ENCODE measurements around the gene GSG1L. TPM values are rescaled to one million over a fixed set of nuclear protein-coding genes. Genes with fewer than 3 reads are reported as not detected.

GSG1L gene
- polyA plus RNA-seq, 3 donors: not detected

DNA sequence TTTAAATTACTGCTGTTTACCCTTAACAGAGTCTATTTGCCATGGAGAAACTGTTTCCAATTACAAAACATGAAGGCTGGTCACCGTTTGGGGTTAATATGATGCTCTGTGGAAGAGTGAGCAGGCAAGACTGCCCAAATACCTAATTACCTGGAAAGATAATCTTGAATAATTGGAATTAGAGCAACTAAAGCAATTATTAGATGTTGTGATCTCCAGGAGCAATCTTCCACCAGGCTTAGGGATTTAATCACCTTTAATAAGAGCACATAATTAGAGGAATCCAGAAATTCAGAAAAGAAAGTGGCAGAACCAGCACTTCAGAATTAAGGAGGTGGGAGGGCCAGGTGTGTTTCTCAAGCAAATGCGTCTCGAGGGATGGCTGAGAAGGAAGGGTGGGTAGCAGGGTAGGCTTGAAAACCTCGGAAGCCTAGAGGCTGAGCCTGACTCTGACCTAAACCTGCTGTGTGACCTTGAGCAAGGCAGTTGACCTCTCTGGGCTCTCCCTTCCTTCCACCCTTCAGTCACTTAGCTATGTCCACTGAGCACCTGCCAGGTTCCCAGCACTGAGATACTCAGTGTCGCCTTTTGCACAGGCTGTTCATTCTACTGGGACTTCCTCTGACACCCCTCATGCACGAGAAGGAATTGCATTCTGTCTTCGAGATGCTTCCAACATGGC lies 113.2 kb downstream of the GSG1L start:
- peak overlapping the region in 1 of 7 donors; percentile 10 for H3K27ac Mint-ChIP-seq
- Histone ChIP-seq H4K20me1 (ENCODE audit: insufficient read depth, low read length) (no peaks in the 10 kb centered on the region), H2AFZ (ENCODE audit: insufficient read depth, low read depth, low read length, poor library complexity, severe bottlenecking) (no peak overlapping the region), H3K27me3 (ENCODE audit: control insufficient read depth in 2 of 2, insufficient read depth in 2 of 2, low read length in 2 of 2) (no peaks in the 10 kb centered on the region), H3K4me3 (replicated peaks in 1 of 3; ENCODE audit: low read depth in 2 of 3, low read length in 3 of 3) (no peak overlapping the region), H3K9ac (ENCODE audit: insufficient read depth, low read length, poor library complexity, severe bottlenecking) (no peak overlapping the region), H3K9me3 (replicated peaks in 1 of 2; ENCODE audit: control insufficient read depth in 1 of 2, insufficient read depth in 1 of 2, low read length in 2 of 2) (peaks cover 5 to 6% of the 10 kb centered on the region in 2 donors), H3K4me2 (replicated peaks; ENCODE audit: extremely low read depth, low read length, poor library complexity, severe bottlenecking) (no peak overlapping the region), H3K79me2 (ENCODE audit: insufficient read depth, low read length) (no peaks in the 10 kb centered on the region), H3K4me1 (ENCODE audit: control insufficient read depth in 1 of 2, insufficient read depth in 2 of 2, low read length in 2 of 2) (no peaks in the 10 kb centered on the region), H3K27ac (ENCODE audit: low read depth in 1 of 2, low read length in 2 of 2) (no peak overlapping the region), H3K36me3 (replicated peaks in 1 of 2; ENCODE audit: control insufficient read depth in 1 of 2, insufficient read depth in 2 of 2, low read length in 2 of 2) (no peaks in the 10 kb centered on the region)
- H3K9me3 Mint-ChIP-seq: peaks cover 3 to 19% (median 11%) of the 10 kb centered on the region in 7 donors
- peaks cover 4 to 8% (median 6%) of the 10 kb centered on the region in 3 donors for H3K27me3 Mint-ChIP-seq (ENCODE audit: low read depth in 3 of 3)
- WGBS (ENCODE audit: insufficient coverage): 98% methylated on average over 5 of the region's 7 CpGs
- no peaks in the 10 kb centered on the region for H3K36me3 Mint-ChIP-seq
- peaks cover 5% of the 10 kb centered on the region for H3K4me1 Mint-ChIP-seq
- TF ChIP-seq, protein P1, sequence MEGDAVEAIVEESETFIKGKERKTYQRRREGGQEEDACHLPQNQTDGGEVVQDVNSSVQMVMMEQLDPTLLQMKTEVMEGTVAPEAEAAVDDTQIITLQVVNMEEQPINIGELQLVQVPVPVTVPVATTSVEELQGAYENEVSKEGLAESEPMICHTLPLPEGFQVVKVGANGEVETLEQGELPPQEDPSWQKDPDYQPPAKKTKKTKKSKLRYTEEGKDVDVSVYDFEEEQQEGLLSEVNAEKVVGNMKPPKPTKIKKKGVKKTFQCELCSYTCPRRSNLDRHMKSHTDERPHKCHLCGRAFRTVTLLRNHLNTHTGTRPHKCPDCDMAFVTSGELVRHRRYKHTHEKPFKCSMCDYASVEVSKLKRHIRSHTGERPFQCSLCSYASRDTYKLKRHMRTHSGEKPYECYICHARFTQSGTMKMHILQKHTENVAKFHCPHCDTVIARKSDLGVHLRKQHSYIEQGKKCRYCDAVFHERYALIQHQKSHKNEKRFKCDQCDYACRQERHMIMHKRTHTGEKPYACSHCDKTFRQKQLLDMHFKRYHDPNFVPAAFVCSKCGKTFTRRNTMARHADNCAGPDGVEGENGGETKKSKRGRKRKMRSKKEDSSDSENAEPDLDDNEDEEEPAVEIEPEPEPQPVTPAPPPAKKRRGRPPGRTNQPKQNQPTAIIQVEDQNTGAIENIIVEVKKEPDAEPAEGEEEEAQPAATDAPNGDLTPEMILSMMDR (IDR thresholded peaks at IDR 0.05): no peak
- no peak for DNase-seq
- no peak overlapping the region for H3K4me3 Mint-ChIP-seq
- intact Hi-C loops (cut with micrococcal nuclease): no loop called here

DNA sequence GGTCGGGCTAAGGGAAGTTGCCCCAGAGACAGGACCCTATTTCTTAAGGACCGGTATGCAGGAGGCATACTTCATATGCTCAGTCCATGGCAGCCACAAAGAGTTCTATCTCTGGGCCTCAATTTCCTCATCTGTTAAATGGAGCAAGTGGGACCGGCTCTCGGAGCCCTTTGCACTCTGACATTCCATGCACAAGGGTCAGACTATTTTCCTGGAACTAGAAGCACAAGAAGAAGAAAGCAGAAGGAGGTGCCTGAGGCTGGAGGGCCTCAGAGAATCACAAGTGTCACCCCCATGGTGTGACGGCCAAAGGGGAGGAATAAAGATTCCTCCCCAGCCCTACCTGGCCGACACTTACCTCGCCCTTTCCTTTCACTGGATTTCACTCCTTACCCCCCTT lies 115.8 kb downstream of the GSG1L start:
- 93% methylated on average over 3 of the region's 7 CpGs for WGBS (ENCODE audit: insufficient coverage)
- H3K27me3 Mint-ChIP-seq (ENCODE audit: low read depth in 3 of 3): peaks cover 4 to 10% (median 8%) of the 10 kb centered on the region in 3 donors
- peaks cover 0 to 2% (median 0%) of the 10 kb centered on the region in 7 donors for H3K9me3 Mint-ChIP-seq
- no peaks in the 10 kb centered on the region for H3K4me1 Mint-ChIP-seq
- H3K4me3 Mint-ChIP-seq: no peak overlapping the region
- TF ChIP-seq, protein P1 (IDR thresholded peaks at IDR 0.05): no peak
- H3K36me3 Mint-ChIP-seq: no peaks in the 10 kb centered on the region
- H3K4me3 ChIP-seq (replicated peaks in 1 of 3; ENCODE audit: low read depth in 2 of 3, low read length in 3 of 3): no peak overlapping the region
- H4K20me1 ChIP-seq (ENCODE audit: insufficient read depth, low read length): no peaks in the 10 kb centered on the region
- H3K9me3 ChIP-seq (replicated peaks in 1 of 2; ENCODE audit: control insufficient read depth in 1 of 2, insufficient read depth in 1 of 2, low read length in 2 of 2): no peaks in the 10 kb centered on the region
- no peak overlapping the region for H3K27ac ChIP-seq (ENCODE audit: low read depth in 1 of 2, low read length in 2 of 2)
- H3K36me3 ChIP-seq (replicated peaks in 1 of 2; ENCODE audit: control insufficient read depth in 1 of 2, insufficient read depth in 2 of 2, low read length in 2 of 2): no peaks in the 10 kb centered on the region
- H3K4me1 ChIP-seq (ENCODE audit: control insufficient read depth in 1 of 2, insufficient read depth in 2 of 2, low read length in 2 of 2): no peaks in the 10 kb centered on the region
- H3K4me2 ChIP-seq (replicated peaks; ENCODE audit: extremely low read depth, low read length, poor library complexity, severe bottlenecking): no peak overlapping the region
- no peaks in the 10 kb centered on the region for H3K79me2 ChIP-seq (ENCODE audit: insufficient read depth, low read length)
- H3K27ac Mint-ChIP-seq: no peak overlapping the region
- no peaks in the 10 kb centered on the region for H3K27me3 ChIP-seq (ENCODE audit: control insufficient read depth in 2 of 2, insufficient read depth in 2 of 2, low read length in 2 of 2)
- no peak overlapping the region for H3K9ac ChIP-seq (ENCODE audit: insufficient read depth, low read length, poor library complexity, severe bottlenecking)
- no peak overlapping the region for H2AFZ ChIP-seq (ENCODE audit: insufficient read depth, low read depth, low read length, poor library complexity, severe bottlenecking)
- intact Hi-C loops (cut with micrococcal nuclease): no loop called here
- DNase-seq: no peak

All from CD14-positive monocyte (primary cell).